Transverse colon (tissue), 4 donors: ENCODE results near the gene SIPA1L3. TPM values are rescaled to one million over a fixed set of nuclear protein-coding genes. Genes with fewer than 3 reads are reported as not detected.

Experiments
- DNase-seq: peaks from one replicate; pipeline ENCODE4 v3.0.0-alpha.2; 2019
- H3K27ac ChIP-seq, 4 donors: fragments of 200-600 bp; sonication (generic); 2 replicates each; pipeline ENCODE4 v1.5.1; 2016 to 2018; ENCODE audit warnings: inconsistent platforms in 4 of 4
- H3K27me3 ChIP-seq: fragments of 200-600 bp; sonication (generic); 2 replicates; pipeline ENCODE4 v1.5.1; 2017; ENCODE audit warnings: inconsistent platforms
- H3K36me3 ChIP-seq, 4 donors: fragments of 200-600 bp; sonication (generic); 2 replicates each; pipeline ENCODE4 v1.5.1; 2017 to 2019; ENCODE audit warnings: inconsistent platforms in 4 of 4
- H3K4me1 ChIP-seq, 4 donors: fragments of 200-600 bp; sonication (generic); 2 replicates each; pipeline ENCODE4 v1.5.1; 2017 to 2020; ENCODE audit warnings: inconsistent platforms in 4 of 4
- H3K4me3 ChIP-seq, 4 donors: fragments of 200-600 bp; sonication (generic); 1 replicate in 1 of 4; 2 replicates in 3 of 4; pipeline versions ENCODE4 v1.5.1 to v1.6.1; 2017 to 2019; ENCODE audit warnings: inconsistent platforms in 4 of 4
- H3K9me3 ChIP-seq, 2 donors: fragments of 200-600 bp; sonication (generic); 2 replicates each; pipeline ENCODE4 v1.5.1; 2017 to 2019; ENCODE audit warnings: inconsistent platforms in 2 of 2
- EP300 ChIP-seq: sonication (generic); formaldehyde crosslinking; IDR thresholded peaks from one replicate; pipeline ENCODE4 v1.6.1; 2017; ENCODE audit warnings: antibody characterized with exemption, low read depth
- POLR2A ChIP-seq: fragments of 450-650 bp; IDR thresholded peaks from one replicate; pipeline ENCODE4 v1.6.1; 2016; ENCODE audit warnings: antibody characterized with exemption, mild to moderate bottlenecking, moderate library complexity
- POLR2AphosphoS5 ChIP-seq, 3 donors: sonication (generic); formaldehyde crosslinking; IDR thresholded peaks; one replicate each; pipeline ENCODE4 v1.6.1; 2016; ENCODE audit warnings: antibody characterized with exemption in 3 of 3
- WGBS, 2 donors: methylation state at CpG; one replicate each; pipeline ENCODE4 v1.1.5; 2018; ENCODE audit warnings: low coverage in 1 of 2; 5-methylcytosine and 5-hydroxymethylcytosine counted together
- in situ Hi-C, 4 donors: fragments of 200-750 bp; cut with MboI; loops; one replicate each; pipeline versions ENCODE4 v1.15.0 to v1.15.1; 2017; ENCODE audit warnings: low sequenced_read_pairs in 3 of 4, low pct_ligation_motif_present in 1 of 4, low pct_unique_long_range_greater_than_20kb in 1 of 4
- intact Hi-C: fragments of 100-400 bp; cut with DNase I; formaldehyde crosslinking; loops from one replicate; pipeline ENCODE4 v1.15.1; 2023; ENCODE audit warnings: low total_unique reads
- total RNA-seq, 4 donors: library from RNA; depleted of rRNA; stranded (reverse); fragments of >200 nt; gene quantifications; one replicate each; pipeline ENCODE4 v1.1.0, GENCODE V29; 2016
- TF ChIP-seq, protein P1 (sequence below), 5 experiments: fragments of 200-600 bp in 3 of 5; fragments of 450-650 bp in 2 of 5; sonication (generic) in 3 of 5; IDR thresholded peaks; 1 replicate in 2 of 5; 2 replicates in 3 of 5; pipeline ENCODE4 v1.5.1; 2016 to 2017; ENCODE audit warnings: antibody characterized with exemption in 5 of 5, inconsistent platforms in 3 of 5, mild to moderate bottlenecking in 2 of 5, moderate library complexity in 1 of 5

The SIPA1L3 gene
- total RNA-seq, 4 donors from 2014 or later, result 191 to 284 (median 231) TPM

DNA sequence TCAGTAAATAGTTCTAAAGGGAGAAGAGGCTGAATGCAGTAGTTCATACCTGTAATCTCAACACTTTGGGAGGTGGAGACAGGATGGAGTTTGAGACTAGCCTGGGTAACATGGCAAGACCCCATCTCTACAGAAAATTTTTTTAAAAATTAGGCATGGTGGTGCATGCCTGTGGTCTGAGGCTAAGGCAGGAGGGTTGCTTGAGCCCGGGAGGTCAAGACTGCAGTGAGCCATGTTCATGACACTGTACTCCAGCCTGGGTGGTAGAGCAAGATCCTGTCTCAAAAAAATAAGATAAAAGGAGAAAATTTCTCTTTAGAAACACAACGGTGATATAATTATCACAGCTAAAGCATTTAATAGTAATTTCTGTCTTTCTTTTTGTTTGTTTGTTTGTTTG, 57.1 kb downstream of the SIPA1L3 start:
- intact Hi-C loops, result loop anchor here (5.0 kb wide), 1 partner anchor 98 kb away; no protein-coding TSS in a partner anchor

GRCh38 chr19:37966211-37966661, 59.2 kb downstream of the SIPA1L3 start:
- Histone ChIP-seq H3K27me3 (no peaks in the 10 kb centered on the region), H3K36me3 (no peaks in the 10 kb centered on the region), H3K9me3 (peaks cover 3 to 8% of the 10 kb centered on the region in 2 donors), H3K4me3 (no peak overlapping the region), H3K27ac (no peak overlapping the region), H3K4me1 (peaks cover 0 to 26% (median 6%) of the 10 kb centered on the region in 4 donors)
- in situ Hi-C loops, result no loop called here
- no peak for DNase-seq
- TF ChIP-seq EP300 (no peak), POLR2AphosphoS5 (IDR thresholded peaks at IDR 0.05) (no peak), POLR2A (no peak)
- TF ChIP-seq, protein P1, sequence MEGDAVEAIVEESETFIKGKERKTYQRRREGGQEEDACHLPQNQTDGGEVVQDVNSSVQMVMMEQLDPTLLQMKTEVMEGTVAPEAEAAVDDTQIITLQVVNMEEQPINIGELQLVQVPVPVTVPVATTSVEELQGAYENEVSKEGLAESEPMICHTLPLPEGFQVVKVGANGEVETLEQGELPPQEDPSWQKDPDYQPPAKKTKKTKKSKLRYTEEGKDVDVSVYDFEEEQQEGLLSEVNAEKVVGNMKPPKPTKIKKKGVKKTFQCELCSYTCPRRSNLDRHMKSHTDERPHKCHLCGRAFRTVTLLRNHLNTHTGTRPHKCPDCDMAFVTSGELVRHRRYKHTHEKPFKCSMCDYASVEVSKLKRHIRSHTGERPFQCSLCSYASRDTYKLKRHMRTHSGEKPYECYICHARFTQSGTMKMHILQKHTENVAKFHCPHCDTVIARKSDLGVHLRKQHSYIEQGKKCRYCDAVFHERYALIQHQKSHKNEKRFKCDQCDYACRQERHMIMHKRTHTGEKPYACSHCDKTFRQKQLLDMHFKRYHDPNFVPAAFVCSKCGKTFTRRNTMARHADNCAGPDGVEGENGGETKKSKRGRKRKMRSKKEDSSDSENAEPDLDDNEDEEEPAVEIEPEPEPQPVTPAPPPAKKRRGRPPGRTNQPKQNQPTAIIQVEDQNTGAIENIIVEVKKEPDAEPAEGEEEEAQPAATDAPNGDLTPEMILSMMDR (IDR thresholded peaks at IDR 0.05), result no peak
- intact Hi-C loops, result no loop called here
- WGBS, 2 donors, result 89% methylated on average over 8 of the region's 8 CpGs; no CpG with 5 or more reads in 1 of the 2 donors

More for the DNA sequence above, 57.1 kb downstream of the SIPA1L3 start:
- no peak for DNase-seq
- WGBS, 2 donors, result 93 to 95% methylated on average over 2 of the region's 2 CpGs
- Histone ChIP-seq H3K9me3 (no peaks in the 10 kb centered on the region), H3K27ac (no peak overlapping the region), H3K36me3 (no peaks in the 10 kb centered on the region), H3K27me3 (no peaks in the 10 kb centered on the region), H3K4me1 (peaks cover 0 to 28% (median 6%) of the 10 kb centered on the region in 4 donors), H3K4me3 (no peak overlapping the region)
- in situ Hi-C loops, result no loop called here
- TF ChIP-seq POLR2A, result no peak
- TF ChIP-seq POLR2AphosphoS5 (IDR thresholded peaks at IDR 0.05), result no peak
- TF ChIP-seq, protein P1 (IDR thresholded peaks at IDR 0.05), result no peak
- no peak for TF ChIP-seq EP300

DNA sequence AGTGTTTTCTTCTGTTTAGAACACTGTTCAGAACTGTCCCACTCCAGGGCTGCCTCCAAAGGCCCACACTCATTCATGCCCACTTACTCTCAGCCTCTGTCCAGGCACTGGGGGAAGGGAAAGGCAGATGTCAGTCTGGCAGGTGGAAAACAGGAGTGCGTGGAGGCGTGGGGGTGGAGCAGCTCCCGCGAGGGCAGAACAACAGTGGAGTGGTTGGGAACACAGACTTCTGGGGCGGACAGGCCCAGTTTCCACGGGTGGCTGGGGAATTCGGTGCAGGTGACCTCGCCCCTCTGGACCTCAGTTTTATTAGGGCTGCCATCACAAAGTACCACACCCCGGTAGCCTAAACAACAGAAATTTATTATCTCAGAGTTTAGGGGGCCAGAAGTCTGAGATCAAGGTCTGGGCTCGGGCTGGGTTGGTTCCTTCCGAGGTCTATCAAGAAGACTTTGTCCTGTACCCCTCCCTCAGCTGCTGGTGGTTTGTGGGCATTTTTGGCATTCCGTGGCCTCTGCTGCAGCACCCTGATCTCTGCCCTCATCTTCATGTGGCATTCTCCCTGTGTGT, 59.7 kb downstream of the SIPA1L3 start:
- DNase-seq, result no peak
- Histone ChIP-seq H3K27ac (no peak overlapping the region), H3K9me3 (peaks cover 3 to 8% of the 10 kb centered on the region in 2 donors), H3K4me1 (peaks cover 0 to 26% (median 6%) of the 10 kb centered on the region in 4 donors), H3K36me3 (no peaks in the 10 kb centered on the region), H3K4me3 (no peak overlapping the region), H3K27me3 (no peaks in the 10 kb centered on the region)
- TF ChIP-seq POLR2AphosphoS5 (IDR thresholded peaks at IDR 0.05), result no peak
- no peak for TF ChIP-seq POLR2A
- TF ChIP-seq, protein P1 (IDR thresholded peaks at IDR 0.05), result no peak
- no peak for TF ChIP-seq EP300
- 52 to 68% methylated on average over 4 to 12 of the region's 12 CpGs for WGBS, 2 donors
- in situ Hi-C loops (no loop called here), intact Hi-C loops (no loop called here)

DNA sequence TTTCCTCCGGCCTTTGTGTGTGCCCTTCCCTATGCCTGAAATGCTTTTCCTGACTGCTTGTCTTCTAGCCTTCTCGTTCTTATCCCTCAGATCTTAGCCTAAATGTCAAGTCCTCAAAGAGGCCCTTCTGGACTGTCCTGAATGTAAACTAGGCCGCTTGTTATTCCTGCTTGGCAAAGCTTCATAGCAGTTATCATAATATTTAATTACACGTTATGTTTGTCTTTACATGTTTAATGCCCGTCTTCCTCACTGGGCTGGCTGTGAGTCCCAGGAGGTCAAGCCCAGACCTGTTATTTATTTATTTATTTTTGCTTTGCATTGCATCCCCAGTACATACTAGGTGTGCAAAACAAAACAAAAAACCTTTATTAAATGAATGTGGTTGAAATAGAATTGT, 62.7 kb downstream of the SIPA1L3 start:
- H3K27me3 ChIP-seq, result no peaks in the 10 kb centered on the region
- DNase-seq, result no peak
- H3K9me3 ChIP-seq, result peaks cover 3 to 8% of the 10 kb centered on the region in 2 donors
- no peak overlapping the region for H3K4me3 ChIP-seq
- 40 to 66% methylated on average over 5 of the region's 5 CpGs for WGBS, 2 donors
- H3K36me3 ChIP-seq, result no peaks in the 10 kb centered on the region
- intact Hi-C loops (loop anchor here (1.0 kb wide), 1 partner anchor 18 kb away; no protein-coding TSS in a partner anchor), in situ Hi-C loops (no loop called here)
- peaks cover 0 to 17% (median 6%) of the 10 kb centered on the region in 4 donors for H3K4me1 ChIP-seq
- TF ChIP-seq POLR2AphosphoS5 (IDR thresholded peaks at IDR 0.05), result no peak
- TF ChIP-seq, protein P1 (IDR thresholded peaks at IDR 0.05), result no peak
- TF ChIP-seq EP300, result no peak
- no peak for TF ChIP-seq POLR2A
- no peak overlapping the region for H3K27ac ChIP-seq
